GM12878 (cell line): ENCODE results near the gene TIE1.

Experiments used
- CBX5 ChIP-seq: sonication (generic); IDR thresholded peaks from 2 replicates; pipeline ENCODE4 v1.6.1; 2016; ENCODE audit warnings: low read depth, moderate library complexity, mild to moderate bottlenecking, inconsistent platforms
- EZH2 ChIP-seq: IDR thresholded peaks from 2 replicates; pipeline ENCODE4 v1.6.1; 2012; ENCODE audit warnings: low read depth, mild to moderate bottlenecking, control low read depth, inconsistent platforms, low read length, borderline replicate concordance; ENCODE audit not compliant: control insufficient read depth
- NFXL1 ChIP-seq: fragments of 450-650 bp; IDR thresholded peaks from 2 replicates; pipeline ENCODE4 v1.6.1; 2017; ENCODE audit warnings: antibody characterized with exemption, mild to moderate bottlenecking, borderline replicate concordance
- RFX5 ChIP-seq: IDR thresholded peaks from 2 replicates; pipeline ENCODE4 v1.6.1; 2011; ENCODE audit warnings: low read depth, low read length, improper control_type of control experiment
- SIN3A ChIP-seq: IDR thresholded peaks from 2 replicates; pipeline ENCODE4 v1.6.1; 2012; ENCODE audit warnings: low read depth, low read length, improper control_type of control experiment
- SRF ChIP-seq, 2 experiments: IDR thresholded peaks; 2 replicates each; pipeline ENCODE4 v1.6.1; 2011; ENCODE audit warnings: low read depth in 2 of 2, low read length in 2 of 2, mild to moderate bottlenecking in 1 of 2, moderate library complexity in 1 of 2
- TF ChIP-seq, protein P1 (sequence below): IDR thresholded peaks from 2 replicates; pipeline ENCODE4 v1.6.1; 2012; ENCODE audit warnings: low read depth, low read length, improper control_type of control experiment
- TF ChIP-seq, protein P2 (sequence below): fragments of 450-650 bp; formaldehyde crosslinking; IDR thresholded peaks from 2 replicates; pipeline ENCODE4 v1.4.0; 2020; ENCODE audit warnings: mild to moderate bottlenecking, moderate library complexity

DNA sequence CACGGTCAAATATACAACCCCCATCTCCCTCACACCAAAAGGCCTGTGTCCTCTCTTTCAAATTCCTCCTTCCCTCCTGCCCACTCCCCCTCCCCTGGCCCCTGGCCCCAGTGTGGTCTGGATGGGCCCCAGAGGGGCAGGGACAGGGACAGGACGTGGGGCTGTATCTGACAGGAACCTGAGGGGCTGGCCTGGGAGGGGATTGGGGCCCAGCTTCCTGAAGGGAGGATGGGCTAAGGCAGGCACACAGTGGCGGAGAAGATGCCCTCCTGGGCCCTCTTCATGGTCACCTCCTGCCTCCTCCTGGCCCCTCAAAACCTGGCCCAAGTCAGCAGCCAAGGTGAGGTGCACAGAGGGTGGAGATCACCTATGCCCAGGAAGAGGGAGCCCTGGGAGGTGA, 36.8 kb downstream of the TIE1 start, which contains the start of gene MPL:
- TF ChIP-seq, protein P1, sequence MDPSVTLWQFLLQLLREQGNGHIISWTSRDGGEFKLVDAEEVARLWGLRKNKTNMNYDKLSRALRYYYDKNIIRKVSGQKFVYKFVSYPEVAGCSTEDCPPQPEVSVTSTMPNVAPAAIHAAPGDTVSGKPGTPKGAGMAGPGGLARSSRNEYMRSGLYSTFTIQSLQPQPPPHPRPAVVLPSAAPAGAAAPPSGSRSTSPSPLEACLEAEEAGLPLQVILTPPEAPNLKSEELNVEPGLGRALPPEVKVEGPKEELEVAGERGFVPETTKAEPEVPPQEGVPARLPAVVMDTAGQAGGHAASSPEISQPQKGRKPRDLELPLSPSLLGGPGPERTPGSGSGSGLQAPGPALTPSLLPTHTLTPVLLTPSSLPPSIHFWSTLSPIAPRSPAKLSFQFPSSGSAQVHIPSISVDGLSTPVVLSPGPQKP = no peak
- TF ChIP-seq SRF (IDR thresholded peaks at IDR 0.05; ENCODE audit: low read depth in 2 of 2, low read length in 2 of 2) (no peak), EZH2 (no peak), NFXL1 (no peak), CBX5 (no peak), SIN3A (no peak), RFX5 (no peak)
- TF ChIP-seq, protein P2, sequence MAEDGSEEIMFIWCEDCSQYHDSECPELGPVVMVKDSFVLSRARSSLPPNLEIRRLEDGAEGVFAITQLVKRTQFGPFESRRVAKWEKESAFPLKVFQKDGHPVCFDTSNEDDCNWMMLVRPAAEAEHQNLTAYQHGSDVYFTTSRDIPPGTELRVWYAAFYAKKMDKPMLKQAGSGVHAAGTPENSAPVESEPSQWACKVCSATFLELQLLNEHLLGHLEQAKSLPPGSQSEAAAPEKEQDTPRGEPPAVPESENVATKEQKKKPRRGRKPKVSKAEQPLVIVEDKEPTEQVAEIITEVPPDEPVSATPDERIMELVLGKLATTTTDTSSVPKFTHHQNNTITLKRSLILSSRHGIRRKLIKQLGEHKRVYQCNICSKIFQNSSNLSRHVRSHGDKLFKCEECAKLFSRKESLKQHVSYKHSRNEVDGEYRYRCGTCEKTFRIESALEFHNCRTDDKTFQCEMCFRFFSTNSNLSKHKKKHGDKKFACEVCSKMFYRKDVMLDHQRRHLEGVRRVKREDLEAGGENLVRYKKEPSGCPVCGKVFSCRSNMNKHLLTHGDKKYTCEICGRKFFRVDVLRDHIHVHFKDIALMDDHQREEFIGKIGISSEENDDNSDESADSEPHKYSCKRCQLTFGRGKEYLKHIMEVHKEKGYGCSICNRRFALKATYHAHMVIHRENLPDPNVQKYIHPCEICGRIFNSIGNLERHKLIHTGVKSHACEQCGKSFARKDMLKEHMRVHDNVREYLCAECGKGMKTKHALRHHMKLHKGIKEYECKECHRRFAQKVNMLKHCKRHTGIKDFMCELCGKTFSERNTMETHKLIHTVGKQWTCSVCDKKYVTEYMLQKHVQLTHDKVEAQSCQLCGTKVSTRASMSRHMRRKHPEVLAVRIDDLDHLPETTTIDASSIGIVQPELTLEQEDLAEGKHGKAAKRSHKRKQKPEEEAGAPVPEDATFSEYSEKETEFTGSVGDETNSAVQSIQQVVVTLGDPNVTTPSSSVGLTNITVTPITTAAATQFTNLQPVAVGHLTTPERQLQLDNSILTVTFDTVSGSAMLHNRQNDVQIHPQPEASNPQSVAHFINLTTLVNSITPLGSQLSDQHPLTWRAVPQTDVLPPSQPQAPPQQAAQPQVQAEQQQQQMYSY (CRISPR knock-in tag) = no peak
